GM10248 (cell line): ENCODE data around the gene OR9G1.
"Not testable (repeated sequence)": the region's sequence is repeated elsewhere in the genome, so short reads cannot be mapped to it uniquely, and the experiment has no call there.

Source experiments
- CTCF ChIA-PET: fragments of 300-600 bp; sonication (Branson Sonifier 250); formaldehyde crosslinking; extraction: SDS; loops from one replicate; lab custom pipeline; 2021; ENCODE audit warnings: antibody characterized with exemption; lab: Yijun Ruan, JAX
- POLR2A ChIA-PET: fragments of 350-650 bp; sonication (Branson Sonifier 250); formaldehyde crosslinking; extraction: SDS; loops from one replicate; lab custom pipeline; 2020; ENCODE audit warnings: antibody characterized with exemption; lab: Yijun Ruan, JAX
- DNase-seq: peaks from one replicate; pipeline ENCODE4 v3.0.0; 2012; ENCODE audit errors: extremely low spot score
- TF ChIP-seq, protein P1 (sequence below): IDR thresholded peaks from 2 replicates; pipeline ENCODE4 v1.5.1; 2012; ENCODE audit warnings: mild to moderate bottlenecking, low read depth; ENCODE audit errors: extremely low read depth, missing control alignments, control extremely low read depth

The OR9G1 gene, protein sequence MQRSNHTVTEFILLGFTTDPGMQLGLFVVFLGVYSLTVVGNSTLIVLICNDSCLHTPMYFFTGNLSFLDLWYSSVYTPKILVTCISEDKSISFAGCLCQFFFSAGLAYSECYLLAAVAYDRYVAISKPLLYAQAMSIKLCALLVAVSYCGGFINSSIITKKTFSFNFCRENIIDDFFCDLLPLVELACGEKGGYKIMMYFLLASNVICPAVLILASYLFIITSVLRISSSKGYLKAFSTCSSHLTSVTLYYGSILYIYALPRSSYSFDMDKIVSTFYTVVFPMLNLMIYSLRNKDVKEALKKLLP

DNA sequence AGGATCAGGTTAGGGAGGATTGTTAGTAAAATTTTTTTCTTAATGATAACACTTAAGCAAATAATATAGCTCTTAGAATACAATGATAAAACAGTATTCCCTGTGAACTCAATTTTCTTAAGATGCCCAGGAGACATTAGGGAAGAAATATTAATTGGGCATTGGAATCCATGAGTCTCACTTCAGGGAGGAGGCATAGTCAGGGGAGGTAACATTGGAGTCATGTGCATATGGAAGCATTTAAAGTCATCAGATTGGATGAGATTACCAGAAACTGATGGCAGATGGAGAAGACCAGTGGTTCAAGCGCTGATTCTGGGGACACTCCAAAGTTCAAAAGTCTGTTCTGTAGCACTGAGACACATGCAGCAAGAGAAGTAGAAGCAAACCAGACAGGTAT lies at the start of gene OR9G1:
Gene OR9G1, plus strand, starts transcription at position 301 of the 400 bp plus-strand sequence. CDS start 1,293 bp downstream, outside the sequence.
- ChIA-PET POLR2A (no interaction called here), CTCF (no interaction called here)
- DNase-seq, result no peak
- TF ChIP-seq, protein P1, sequence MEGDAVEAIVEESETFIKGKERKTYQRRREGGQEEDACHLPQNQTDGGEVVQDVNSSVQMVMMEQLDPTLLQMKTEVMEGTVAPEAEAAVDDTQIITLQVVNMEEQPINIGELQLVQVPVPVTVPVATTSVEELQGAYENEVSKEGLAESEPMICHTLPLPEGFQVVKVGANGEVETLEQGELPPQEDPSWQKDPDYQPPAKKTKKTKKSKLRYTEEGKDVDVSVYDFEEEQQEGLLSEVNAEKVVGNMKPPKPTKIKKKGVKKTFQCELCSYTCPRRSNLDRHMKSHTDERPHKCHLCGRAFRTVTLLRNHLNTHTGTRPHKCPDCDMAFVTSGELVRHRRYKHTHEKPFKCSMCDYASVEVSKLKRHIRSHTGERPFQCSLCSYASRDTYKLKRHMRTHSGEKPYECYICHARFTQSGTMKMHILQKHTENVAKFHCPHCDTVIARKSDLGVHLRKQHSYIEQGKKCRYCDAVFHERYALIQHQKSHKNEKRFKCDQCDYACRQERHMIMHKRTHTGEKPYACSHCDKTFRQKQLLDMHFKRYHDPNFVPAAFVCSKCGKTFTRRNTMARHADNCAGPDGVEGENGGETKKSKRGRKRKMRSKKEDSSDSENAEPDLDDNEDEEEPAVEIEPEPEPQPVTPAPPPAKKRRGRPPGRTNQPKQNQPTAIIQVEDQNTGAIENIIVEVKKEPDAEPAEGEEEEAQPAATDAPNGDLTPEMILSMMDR, result no peak

DNA sequence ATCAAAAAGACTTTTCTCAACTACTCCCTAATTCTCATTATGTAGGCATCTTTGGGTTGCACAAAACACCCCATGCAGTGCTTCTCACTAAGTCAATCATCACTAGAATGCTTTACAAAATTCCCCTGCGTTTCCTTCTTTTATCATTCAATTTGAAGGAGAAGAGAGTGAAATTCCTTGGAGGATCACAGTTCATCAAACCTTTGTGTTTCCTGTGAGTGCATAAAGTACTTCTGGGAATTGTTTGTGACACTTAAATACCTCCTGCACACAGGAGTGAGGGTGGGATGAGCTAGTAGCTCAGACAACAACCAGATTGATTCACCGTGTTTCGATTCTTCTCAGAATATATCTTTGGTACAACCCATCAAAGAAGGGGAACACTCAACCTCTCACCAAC lies 39.1 kb upstream of the OR9G1 start:
- DNase-seq, result no peak
- POLR2A ChIA-PET, result no interaction called here
- TF ChIP-seq, protein P1, result no peak
- CTCF ChIA-PET, result no interaction called here

DNA sequence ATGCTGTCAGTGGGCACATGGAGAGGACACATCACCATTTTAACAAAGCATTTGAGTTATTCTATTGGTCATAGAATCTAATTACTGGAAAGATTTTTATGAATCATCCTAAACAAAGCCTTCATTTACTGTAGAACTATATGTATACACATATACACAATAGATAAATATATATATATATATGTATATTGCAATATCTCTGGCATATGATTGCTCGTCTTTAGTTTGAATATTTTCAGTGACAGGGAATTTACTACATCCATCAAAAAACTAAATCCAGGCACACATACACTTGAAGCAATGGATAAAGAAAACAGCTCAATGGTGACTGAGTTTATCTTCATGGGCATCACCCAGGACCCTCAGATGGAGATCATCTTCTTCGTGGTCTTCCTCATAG lies 35.5 kb upstream of the OR9G1 start, which contains the start of gene OR5AR1:
Gene OR5AR1, plus strand, starts transcription at position 301 of the 400 bp plus-strand sequence. Its CDS starts 0 bp downstream, at position 301.
- DNase-seq, result no peak
- POLR2A ChIA-PET, result no interaction called here
- CTCF ChIA-PET, result no interaction called here
- TF ChIP-seq, protein P1, result no peak

DNA sequence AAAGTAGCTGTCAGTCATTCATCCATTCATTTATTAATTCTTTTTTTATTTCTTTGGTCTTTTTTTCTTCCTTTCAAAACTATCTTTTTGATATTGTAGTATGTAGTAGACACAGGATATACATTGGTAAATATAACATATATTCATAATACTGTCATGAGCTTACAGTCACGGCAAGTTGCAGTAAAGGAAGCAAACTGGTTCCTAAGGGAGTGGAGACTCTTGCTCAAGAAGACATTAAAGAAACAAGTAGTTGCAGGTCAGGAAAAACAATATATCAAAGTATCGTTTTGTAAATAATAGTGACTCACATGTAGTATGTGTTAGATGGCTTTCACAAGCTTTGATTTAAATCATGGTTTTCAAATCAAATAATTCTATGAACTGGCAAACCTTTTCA lies 27.9 kb upstream of the OR9G1 start:
- CTCF ChIA-PET, result no interaction called here
- DNase-seq, result no peak
- TF ChIP-seq, protein P1, result no peak
- POLR2A ChIA-PET, result no interaction called here

DNA sequence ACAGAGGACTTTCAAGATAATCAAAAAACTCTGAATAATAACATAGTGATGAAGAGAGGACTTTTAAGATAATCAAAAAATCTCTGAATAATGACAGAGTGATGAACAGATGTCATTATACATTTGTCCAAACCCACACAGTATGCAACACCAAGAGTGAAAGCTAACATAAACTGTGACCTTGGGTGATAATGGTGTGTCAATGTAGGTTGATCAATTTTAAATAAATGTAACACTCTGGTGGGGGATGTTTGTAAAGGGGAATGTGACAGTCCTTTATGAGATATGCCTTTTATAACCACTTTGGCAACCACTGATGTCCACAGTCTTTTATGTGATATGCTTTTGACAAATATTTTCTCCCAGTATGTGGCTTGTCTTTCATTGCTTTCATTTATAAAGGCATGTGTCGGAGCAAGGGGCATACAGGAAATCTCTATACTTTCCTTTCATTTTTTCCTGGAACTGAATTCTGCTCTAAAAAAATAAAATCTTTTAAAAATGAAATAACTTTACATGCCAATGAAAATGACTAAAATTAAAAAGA lies 10.3 kb upstream of the OR9G1 start:
- CTCF ChIA-PET, result no interaction called here
- POLR2A ChIA-PET, result no interaction called here
- TF ChIP-seq, protein P1, result no peak
- DNase-seq, result no peak

DNA sequence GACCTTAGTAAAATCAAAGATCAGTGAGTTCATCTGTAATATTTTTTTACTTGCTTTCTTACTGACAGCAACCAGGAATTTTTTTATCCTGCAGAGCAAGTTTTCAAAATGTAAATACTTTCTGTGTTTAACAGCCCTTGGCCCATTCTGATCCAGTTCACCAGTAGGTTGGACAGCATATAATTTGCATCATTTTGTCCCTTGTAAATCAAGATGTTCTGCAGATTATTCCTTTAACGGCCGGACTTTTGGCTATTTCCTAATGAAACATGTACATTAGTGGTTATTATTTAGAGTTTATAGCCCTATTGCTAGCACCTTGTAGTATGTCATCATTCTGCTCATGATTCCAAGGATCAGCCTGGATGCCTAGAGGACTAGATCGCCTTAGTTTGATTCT lies 7.7 kb upstream of the OR9G1 start:
- CTCF ChIA-PET, POLR2A ChIA-PET, DNase-seq: not testable (repeated sequence)

DNA sequence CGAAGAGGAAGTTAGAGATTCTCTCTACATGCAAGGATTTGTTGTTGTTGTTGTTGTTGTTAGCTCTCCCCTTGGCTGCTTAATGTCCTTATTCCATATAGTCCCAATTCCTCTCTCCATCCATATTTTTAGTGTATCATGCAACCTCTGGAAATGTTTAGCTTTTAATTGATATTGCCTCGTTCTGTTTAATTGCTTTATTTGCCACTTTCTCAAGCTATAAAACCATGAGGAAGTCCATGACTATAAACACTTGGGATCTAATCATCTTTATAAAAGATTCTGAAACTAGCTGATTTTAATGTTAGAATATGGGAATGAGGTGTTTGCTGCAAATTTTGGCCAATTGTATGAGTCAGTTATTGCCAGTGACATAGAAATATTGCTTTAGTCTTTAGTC lies 5.5 kb upstream of the OR9G1 start:
- ChIA-PET POLR2A (no interaction called here), CTCF (no interaction called here)
- DNase-seq, result no peak
- TF ChIP-seq, protein P1, result no peak
